Testis (tissue), 3 donors: ENCODE results near the gene ZDHHC16. TPM values are rescaled to one million over a fixed set of nuclear protein-coding genes. Genes with fewer than 3 reads are reported as not detected.
A peak's percentile ranks its signal among the peaks of the same experiment; 100 is the strongest.
"Not testable (repeated sequence)": the region's sequence is repeated elsewhere in the genome, so short reads cannot be mapped to it uniquely, and the experiment has no call there.

Experiments used
- DNase-seq: peaks from one replicate; pipeline ENCODE4 v3.0.0-alpha.2; 2019
- H3K27ac ChIP-seq, 2 donors: fragments of 200-600 bp; sonication (generic); one replicate each; pipeline ENCODE4 v1.5.1; 2019
- H3K27me3 ChIP-seq: fragments of 200-600 bp; sonication (generic); one replicate; pipeline ENCODE4 v1.5.1; 2019
- H3K36me3 ChIP-seq: fragments of 200-600 bp; sonication (generic); one replicate; pipeline ENCODE4 v1.5.1; 2017; ENCODE audit warnings: low read depth; ENCODE audit errors: missing control alignments
- H3K4me1 ChIP-seq: fragments of 200-600 bp; sonication (generic); one replicate; pipeline ENCODE4 v1.5.1; 2019
- H3K4me3 ChIP-seq, 2 donors: fragments of 200-600 bp; sonication (generic); one replicate each; pipeline ENCODE4 v1.5.1; 2017 to 2019
- H3K9me3 ChIP-seq: fragments of 200-600 bp; sonication (generic); one replicate; pipeline ENCODE4 v1.5.1; 2017
- POLR2A ChIP-seq: fragments of 450-650 bp; IDR thresholded peaks from one replicate; pipeline ENCODE4 v1.6.1; 2017; ENCODE audit warnings: antibody characterized with exemption, mild to moderate bottlenecking, moderate library complexity
- WGBS, 2 donors: methylation state at CpG; one replicate each; pipeline ENCODE4 v1.1.5; 2018; 5-methylcytosine and 5-hydroxymethylcytosine counted together
- intact Hi-C: fragments of 100-400 bp; cut with DNase I; formaldehyde crosslinking; loops from one replicate; pipeline ENCODE4 v1.15.1; 2023; ENCODE audit warnings: low total_unique reads
- polyA plus RNA-seq: library from polyadenylated mRNA; stranded (reverse); fragments of 350-450 nt; fragmentation: Illumina TruSeq; extraction: RNeasy Lipid Tissue Mini Kit (QIAGEN cat#74804); gene quantifications from one replicate; pipeline ENCODE4 v1.2.3, GENCODE V29; 2014; ENCODE audit warnings: low read depth, low replicate concordance; ENCODE audit not compliant: insufficient read depth
- total RNA-seq, 2 donors: library from RNA; depleted of rRNA; stranded (reverse); fragments of >200 nt; gene quantifications; one replicate each; pipeline ENCODE4 v1.2.3, GENCODE V29; 2016
- TF ChIP-seq, protein P1 (sequence below), 3 experiments: fragments of 450-650 bp in 2 of 3; fragments of 200-600 bp in 1 of 3; sonication (generic) in 1 of 3; IDR thresholded peaks; one replicate each; pipeline ENCODE4 v1.5.1; 2016 to 2019; ENCODE audit warnings: antibody characterized with exemption in 3 of 3, mild to moderate bottlenecking in 2 of 3, moderate library complexity in 1 of 3

ZDHHC16 gene
- total and polyA plus RNA-seq, 3 donors from 2014 or later, result 40.5 to 58.0 (median 42.8) TPM

DNA sequence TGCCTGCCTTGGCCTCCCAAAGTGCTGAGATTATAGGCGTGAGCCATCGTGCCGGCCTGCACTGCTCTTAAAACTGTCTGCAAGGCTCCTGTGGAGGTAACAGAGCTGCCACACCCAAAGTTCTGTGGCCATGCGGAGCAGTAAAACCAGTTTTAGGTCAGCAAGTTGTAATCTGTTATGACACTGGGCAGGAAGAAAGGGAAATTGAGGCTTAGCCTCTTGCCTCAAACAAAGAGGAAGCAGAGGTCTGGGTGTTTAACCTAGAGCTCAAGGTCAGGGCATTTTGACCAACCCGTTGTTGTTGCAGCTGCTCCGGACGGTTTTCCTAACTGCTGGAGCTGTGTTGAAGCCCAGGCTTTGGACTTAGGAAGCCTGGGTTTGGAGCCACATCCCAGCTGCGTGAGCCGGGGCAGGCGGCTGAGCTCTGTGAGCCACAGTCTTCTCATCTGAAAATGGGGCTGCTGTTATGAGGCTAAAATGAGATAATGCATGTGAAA lies 37.4 kb upstream of the ZDHHC16 start:
- 69 to 71% methylated on average over 8 to 10 of the region's 10 CpGs for WGBS, 2 donors
- intact Hi-C loops, result no loop called here

DNA sequence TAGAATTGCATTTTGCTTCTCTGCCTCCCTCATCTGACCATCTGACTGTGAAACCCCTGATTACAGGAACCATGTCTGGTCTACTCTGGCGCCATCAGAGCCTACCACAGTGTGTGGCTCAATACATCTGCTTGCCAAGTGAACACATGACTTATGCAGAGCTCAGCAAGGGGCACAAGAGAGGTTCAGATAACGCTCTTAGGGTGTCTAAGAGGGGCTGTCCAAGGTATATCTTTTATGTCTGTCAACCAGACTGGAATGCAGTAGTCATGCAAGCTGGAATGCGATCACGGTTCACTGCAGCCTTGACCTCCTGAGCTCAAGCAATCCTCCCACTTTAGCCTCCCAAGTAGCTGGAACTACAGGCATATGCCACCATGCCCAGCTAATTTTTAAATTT lies 34.6 kb upstream of the ZDHHC16 start:
- no peak overlapping the region for H3K4me3 ChIP-seq
- WGBS, 2 donors, result 46 to 57% methylated on average over 4 of the region's 4 CpGs
- no peaks in the 10 kb centered on the region for H3K9me3 ChIP-seq
- no peaks in the 10 kb centered on the region for H3K36me3 ChIP-seq
- peaks cover 12% of the 10 kb centered on the region for H3K4me1 ChIP-seq
- intact Hi-C loops, result no loop called here
- H3K27me3 ChIP-seq, result no peaks in the 10 kb centered on the region
- H3K27ac ChIP-seq, result no peak overlapping the region
- DNase-seq, result no peak
- TF ChIP-seq POLR2A, result no peak
- TF ChIP-seq, protein P1, sequence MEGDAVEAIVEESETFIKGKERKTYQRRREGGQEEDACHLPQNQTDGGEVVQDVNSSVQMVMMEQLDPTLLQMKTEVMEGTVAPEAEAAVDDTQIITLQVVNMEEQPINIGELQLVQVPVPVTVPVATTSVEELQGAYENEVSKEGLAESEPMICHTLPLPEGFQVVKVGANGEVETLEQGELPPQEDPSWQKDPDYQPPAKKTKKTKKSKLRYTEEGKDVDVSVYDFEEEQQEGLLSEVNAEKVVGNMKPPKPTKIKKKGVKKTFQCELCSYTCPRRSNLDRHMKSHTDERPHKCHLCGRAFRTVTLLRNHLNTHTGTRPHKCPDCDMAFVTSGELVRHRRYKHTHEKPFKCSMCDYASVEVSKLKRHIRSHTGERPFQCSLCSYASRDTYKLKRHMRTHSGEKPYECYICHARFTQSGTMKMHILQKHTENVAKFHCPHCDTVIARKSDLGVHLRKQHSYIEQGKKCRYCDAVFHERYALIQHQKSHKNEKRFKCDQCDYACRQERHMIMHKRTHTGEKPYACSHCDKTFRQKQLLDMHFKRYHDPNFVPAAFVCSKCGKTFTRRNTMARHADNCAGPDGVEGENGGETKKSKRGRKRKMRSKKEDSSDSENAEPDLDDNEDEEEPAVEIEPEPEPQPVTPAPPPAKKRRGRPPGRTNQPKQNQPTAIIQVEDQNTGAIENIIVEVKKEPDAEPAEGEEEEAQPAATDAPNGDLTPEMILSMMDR (IDR thresholded peaks at IDR 0.05), result no peak

More for the DNA sequence above, 37.4 kb upstream of the ZDHHC16 start:
- Histone ChIP-seq H3K4me3 (no peak overlapping the region), H3K27me3 (no peaks in the 10 kb centered on the region), H3K9me3 (no peaks in the 10 kb centered on the region), H3K36me3 (no peaks in the 10 kb centered on the region), H3K4me1 (peaks cover 12% of the 10 kb centered on the region), H3K27ac (no peak overlapping the region)
- DNase-seq, result no peak
- TF ChIP-seq, protein P1 (IDR thresholded peaks at IDR 0.05), result no peak
- TF ChIP-seq POLR2A, result no peak

DNA sequence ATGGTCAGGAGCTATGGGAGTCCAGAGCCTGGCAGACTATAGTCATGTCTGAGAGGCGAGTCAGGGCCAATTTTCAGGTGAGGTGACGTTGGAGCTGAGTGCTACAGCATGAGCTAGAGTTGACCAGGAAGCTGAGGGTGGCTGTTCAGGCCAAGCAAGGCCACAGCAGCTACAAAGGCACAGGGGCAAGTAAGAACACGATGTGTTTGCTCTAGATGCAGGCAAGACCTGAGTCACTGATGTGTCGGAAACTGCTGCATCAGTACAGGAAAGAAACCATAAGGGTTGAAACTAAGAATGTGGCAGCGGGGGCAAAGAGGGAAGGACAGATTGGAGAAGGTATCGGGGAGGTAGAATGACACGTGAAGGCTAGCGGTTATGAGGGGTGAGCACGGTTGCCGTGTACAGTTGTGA lies 33.1 kb upstream of the ZDHHC16 start:
- Histone ChIP-seq H3K4me1 (peaks cover 7% of the 10 kb centered on the region), H3K4me3 (no peak overlapping the region), H3K27ac (no peak overlapping the region), H3K27me3 (no peaks in the 10 kb centered on the region), H3K9me3 (no peaks in the 10 kb centered on the region), H3K36me3 (no peaks in the 10 kb centered on the region)
- TF ChIP-seq, protein P1 (IDR thresholded peaks at IDR 0.05), result no peak
- TF ChIP-seq POLR2A, result no peak
- WGBS, 2 donors, result 88 to 94% methylated on average over 10 of the region's 10 CpGs
- intact Hi-C loops, result no loop called here
- DNase-seq, result no peak

DNA sequence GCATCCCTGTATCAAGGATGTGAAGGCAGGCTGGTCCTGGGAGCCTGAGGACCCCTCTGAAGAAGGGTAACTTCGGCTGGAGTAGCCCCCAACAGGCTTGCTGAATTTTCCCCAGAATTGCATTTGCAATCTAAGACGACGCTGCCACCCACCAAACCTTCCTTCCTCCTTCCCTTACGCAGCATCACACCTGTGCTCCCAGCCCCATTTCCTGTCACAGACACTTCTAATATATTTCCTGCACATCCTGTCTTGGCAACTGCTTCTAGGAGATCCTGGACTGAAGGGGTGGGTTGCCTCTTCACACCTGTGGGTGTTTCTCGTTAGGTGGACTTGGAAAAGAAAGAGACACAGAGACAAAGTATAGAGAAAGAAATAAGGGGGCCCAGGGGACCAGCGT lies 29.4 kb upstream of the ZDHHC16 start:
- no peaks in the 10 kb centered on the region for H3K9me3 ChIP-seq
- no peak overlapping the region for H3K4me3 ChIP-seq
- no peaks in the 10 kb centered on the region for H3K36me3 ChIP-seq
- no peak for TF ChIP-seq POLR2A
- TF ChIP-seq, protein P1 (IDR thresholded peaks at IDR 0.05), result no peak
- H3K27ac ChIP-seq, result no peak overlapping the region
- 64 to 77% methylated on average over 5 to 6 of the region's 6 CpGs for WGBS, 2 donors
- intact Hi-C loops, result no loop called here
- H3K4me1 ChIP-seq, result peaks cover 30% of the 10 kb centered on the region
- H3K27me3 ChIP-seq, result no peaks in the 10 kb centered on the region
- no peak for DNase-seq

DNA sequence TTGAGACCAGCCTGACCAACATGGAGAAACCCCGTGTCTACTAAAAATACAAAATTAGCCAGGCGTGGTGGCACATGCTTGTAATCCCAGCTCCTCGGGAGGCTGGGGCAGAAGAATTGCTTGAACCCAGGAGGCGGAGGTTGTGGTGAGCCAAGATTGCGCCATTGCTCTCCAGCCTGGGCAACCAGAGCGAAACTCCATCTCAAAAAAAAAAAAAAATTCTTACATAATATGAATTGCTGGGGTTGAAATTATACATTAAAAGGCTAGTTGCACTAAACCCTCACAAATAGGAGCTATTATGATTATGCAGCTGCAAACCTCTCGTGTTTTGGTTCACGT lies 22.2 kb upstream of the ZDHHC16 start:
- peaks cover 58% of the 10 kb centered on the region for H3K4me1 ChIP-seq
- H3K4me3 ChIP-seq, H3K27me3 ChIP-seq, H3K9me3 ChIP-seq, intact Hi-C loops, DNase-seq, H3K36me3 ChIP-seq: not testable (repeated sequence)
- H3K27ac ChIP-seq, result peak overlapping the region; percentile 81 to 86
- 75 to 83% methylated on average over 6 to 8 of the region's 8 CpGs for WGBS, 2 donors
